HG02943 (cell line): ENCODE data around the gene C22orf15.

Experiments
- ATAC-seq: cut with Tn5 transposase; IDR thresholded peaks from one replicate; pipeline ENCODE4 v1.9.1; 2021; ENCODE audit warnings: mild to moderate bottlenecking, low read depth, moderate library complexity; ENCODE audit not compliant: unreplicated experiment

The C22orf15 gene

GRCh38 chr22:23750367-23750713 is 12.4 kb upstream of the C22orf15 start:
- no peak for ATAC-seq

GRCh38 chr22:23750714-23751440 is 11.9 kb upstream of the C22orf15 start, which contains the start of gene ZNF70:
Gene ZNF70 (minus strand): TSS chr22:23751112. CDS start chr22:23745140, 5,972 bp downstream.
- peak; percentile 63 for ATAC-seq

GRCh38 chr22:23751441-23751996 is 11.3 kb upstream of the C22orf15 start:
- ATAC-seq = peak; percentile 18

GRCh38 chr22:23752090-23752691 is 10.6 kb upstream of the C22orf15 start:
- ATAC-seq = no peak

GRCh38 chr22:23752750-23753149 is 10.0 kb upstream of the C22orf15 start:
- no peak for ATAC-seq

GRCh38 chr22:23753385-23753784 is 9.4 kb upstream of the C22orf15 start:
- ATAC-seq = no peak

- no peak for ATAC-seq
These were observed 8.4 kb upstream of the C22orf15 start, which contains the start of gene VPREB3 for GRCh38 chr22:23754220-23754919. Gene VPREB3 (minus strand): TSS chr22:23754425. CDS start chr22:23754363, 62 bp downstream.

- ATAC-seq = no peak
These were observed 7.7 kb upstream of the C22orf15 start for GRCh38 chr22:23754980-23755636.

- ATAC-seq = no peak
These were observed 7.1 kb upstream of the C22orf15 start for GRCh38 chr22:23755711-23756110.

- no peak for ATAC-seq
These were observed 5.9 kb upstream of the C22orf15 start for GRCh38 chr22:23756891-23757290.

- no peak for ATAC-seq
These were observed 3.2 kb upstream of the C22orf15 start for GRCh38 chr22:23759566-23759965.

- no peak for ATAC-seq
These were observed 2.7 kb upstream of the C22orf15 start for GRCh38 chr22:23760056-23760455.

GRCh38 chr22:23763579-23763945 is 772 bp downstream of the C22orf15 start:
- ATAC-seq = no peak

GRCh38 chr22:23763954-23764353 is 1.2 kb downstream of the C22orf15 start:
- ATAC-seq = no peak

GRCh38 chr22:23764899-23765881 is 2.4 kb downstream of the C22orf15 start:
- ATAC-seq = no peak

GRCh38 chr22:23767303-23767672 is 4.5 kb downstream of the C22orf15 start:
- no peak for ATAC-seq

- ATAC-seq = no peak
These were observed 5.1 kb downstream of the C22orf15 start, which contains the start of gene CHCHD10 for GRCh38 chr22:23767673-23768548. Gene CHCHD10 (minus strand): TSS chr22:23767972. CDS start chr22:23767874, 98 bp downstream.

GRCh38 chr22:23769321-23769965 is 6.7 kb downstream of the C22orf15 start:
- no peak for ATAC-seq
